ENCODE measurements around the gene ALKBH4. TPM values are rescaled to one million over a fixed set of nuclear protein-coding genes. Genes with fewer than 3 reads are reported as not detected.

The ALKBH4 gene
- total and polyA plus RNA-seq, 2 of the 8 experiments (the other 6 are each of a cell fraction or from before 2014, with no cell fraction given) = 10.2 to 16.6 TPM

DNA sequence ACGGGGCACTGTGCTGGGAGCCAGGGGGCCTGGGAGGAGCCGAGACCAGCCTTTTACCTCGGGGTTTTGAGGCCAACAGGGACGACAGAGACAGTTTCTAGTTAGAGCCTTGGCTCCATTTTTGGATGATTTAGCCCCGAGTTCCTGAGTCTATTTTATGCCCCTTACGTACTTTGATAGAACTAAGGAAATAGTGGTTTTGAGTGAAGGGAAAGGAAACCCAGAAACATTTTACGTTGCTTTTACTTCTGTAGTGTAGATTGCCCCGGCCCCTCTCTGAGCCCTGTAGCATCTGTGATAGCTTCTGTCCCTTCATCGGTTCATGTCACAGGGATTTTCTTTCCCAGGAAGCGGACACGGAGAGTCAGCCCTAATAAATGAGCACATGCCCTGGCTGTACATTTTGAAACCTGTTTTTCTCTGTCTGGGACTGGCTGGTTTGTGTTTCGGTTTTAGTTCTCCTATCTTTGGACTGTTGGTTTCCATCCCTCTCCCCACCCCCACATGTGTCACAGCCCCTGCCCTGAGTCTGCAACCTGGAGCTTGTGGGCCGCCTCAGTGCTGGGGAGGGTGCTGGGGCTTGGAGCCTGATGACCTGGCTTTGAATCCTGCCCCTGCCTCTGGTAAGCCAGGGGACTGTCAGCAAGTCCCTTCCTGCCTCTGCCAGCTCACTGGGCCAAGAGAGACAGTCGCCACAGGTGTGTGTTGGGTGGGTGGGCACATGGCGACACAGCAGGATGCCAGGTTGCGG lies 38.2 kb downstream of the ALKBH4 start:
- no peaks in the 10 kb centered on the region for H3K27me3 ChIP-seq (replicated peaks in 1 of 4; ENCODE audit: control insufficient read depth in 3 of 4, extremely low read depth in 1 of 4, insufficient read depth in 3 of 4, low read length in 3 of 4)
- H4K20me1 ChIP-seq (replicated peaks in 1 of 2; ENCODE audit: control insufficient read depth in 1 of 2, insufficient read depth in 2 of 2, low read length in 2 of 2) = peaks cover 3 to 4% of the 10 kb centered on the region in 2 experiments
- H2BK20ac ChIP-seq (ENCODE audit: low read length) = no peak overlapping the region
- CTCF ChIA-PET (ENCODE audit: partially characterized antibody) = interaction anchor here (0.8 to 1.9 kb wide), 3 partner anchors 11 to 22 kb away, joined by 3 to 4 read pairs (median 4); no protein-coding TSS in a partner anchor
- H4K5ac ChIP-seq (ENCODE audit: insufficient read length, low read depth, low read length) = no peak overlapping the region
- no peak overlapping the region for H2BK12ac ChIP-seq (ENCODE audit: low read depth, low read length)
- no peak overlapping the region for H3K27ac ChIP-seq (ENCODE audit: low read depth, low read length)
- H3K9ac ChIP-seq (replicated peaks in 1 of 4; ENCODE audit: extremely low read depth in 1 of 4, low read depth in 3 of 4, low read length in 3 of 4) = no peak overlapping the region
- no peak for FAIRE-seq
- no peak overlapping the region for H2BK120ac ChIP-seq (replicated peaks; ENCODE audit: low read depth, low read length)
- H3K4ac ChIP-seq (replicated peaks; ENCODE audit: insufficient read length, low read depth, low read length) = no peak overlapping the region
- no peak overlapping the region for H2BK15ac ChIP-seq (ENCODE audit: low read length)
- no peak overlapping the region for H3K56ac ChIP-seq (replicated peaks; ENCODE audit: insufficient read length, low read depth, low read length)
- no peak overlapping the region for H2AK5ac ChIP-seq (ENCODE audit: low read depth, low read length)
- H3K4me3 ChIP-seq (ENCODE audit: extremely low read depth in 1 of 4, insufficient read depth in 2 of 4, low read depth in 3 of 4, low read length in 4 of 4) = no peak overlapping the region
- H3K36me3 ChIP-seq (ENCODE audit: control insufficient read depth in 2 of 4, insufficient read depth in 4 of 4, low read length in 3 of 4) = peaks cover 0 to 12% (median 7%) of the 10 kb centered on the region in 4 experiments; a peak in 5 of 8 replicates
- H3K18ac ChIP-seq (ENCODE audit: extremely low read depth, low read length) = no peak overlapping the region
- H4K8ac ChIP-seq (ENCODE audit: extremely low read depth, insufficient read depth, low read length) = no peak overlapping the region
- H3K4me2 ChIP-seq (ENCODE audit: insufficient read depth in 1 of 2, low read depth in 2 of 2, low read length in 2 of 2) = no peak overlapping the region
- H3K9me3 ChIP-seq (ENCODE audit: insufficient read depth in 2 of 2, low read depth in 1 of 2, low read length in 1 of 2) = no peaks in the 10 kb centered on the region
- no peaks in the 10 kb centered on the region for H3K79me1 ChIP-seq (ENCODE audit: low read depth, low read length)
- H3K14ac ChIP-seq (ENCODE audit: insufficient read length) = no peak overlapping the region
- WGBS, 2 experiments (ENCODE audit: extremely low coverage in 1 of 2, insufficient coverage in 1 of 2, insufficient read length in 1 of 2, insufficient replicate concordance in 2 of 2, low coverage in 1 of 2, low lambda C conversion rate in 2 of 2, missing lambda C conversion rate in 1 of 2) = 90% methylated on average over 15 of the region's 16 CpGs; no CpG with 5 or more reads in 1 of the 2 experiments
- no peak for DNase-seq (ENCODE audit: low read depth in 1 of 2, low spot score in 2 of 2)
- peaks cover 0 to 14% (median 1%) of the 10 kb centered on the region in 4 experiments; a peak in 3 of 7 replicates for H3K4me1 ChIP-seq (replicated peaks in 1 of 4; ENCODE audit: control insufficient read depth in 3 of 4, insufficient read depth in 4 of 4, low read length in 3 of 4)
- no peak overlapping the region for H2AFZ ChIP-seq (ENCODE audit: low read length)
- H4K91ac ChIP-seq (replicated peaks; ENCODE audit: insufficient read length, low read length) = no peak overlapping the region
- no peaks in the 10 kb centered on the region for H3K23me2 ChIP-seq (ENCODE audit: low read depth, low read length)
- POLR2A ChIA-PET (ENCODE audit: partially characterized antibody) = interaction anchor here (1.1 to 9.5 kb wide), 3 partner anchors 8 to 13 kb away, joined by 6 to 49 read pairs (median 16); partner anchors contain the start of gene ORAI2
- no peak overlapping the region for H2BK5ac ChIP-seq (ENCODE audit: low read depth, low read length)
- no peak overlapping the region for H3K23ac ChIP-seq (ENCODE audit: insufficient read length)
- H3K79me2 ChIP-seq (ENCODE audit: control insufficient read depth in 1 of 2, insufficient read depth in 2 of 2, low read length in 2 of 2) = no peaks in the 10 kb centered on the region
- no peak for TF ChIP-seq FOSL1 (IDR thresholded peaks at IDR 0.05; ENCODE audit: insufficient read depth, low read depth, low read length)
- no peak for TF ChIP-seq KDM5A (IDR thresholded peaks at IDR 0.05; ENCODE audit: low read length)
- TF ChIP-seq RNF2 (IDR thresholded peaks at IDR 0.05; ENCODE audit: borderline replicate concordance, low read depth, low read length, missing control alignments, poor library complexity, severe bottlenecking) = no peak
- no peak for TF ChIP-seq CTBP2 (IDR thresholded peaks at IDR 0.05; ENCODE audit: borderline replicate concordance, insufficient read depth, insufficient read length, low read length)
- TF ChIP-seq RXRA (IDR thresholded peaks at IDR 0.05; ENCODE audit: insufficient read depth, low read depth, low read length) = no peak
- TF ChIP-seq, protein P1, sequence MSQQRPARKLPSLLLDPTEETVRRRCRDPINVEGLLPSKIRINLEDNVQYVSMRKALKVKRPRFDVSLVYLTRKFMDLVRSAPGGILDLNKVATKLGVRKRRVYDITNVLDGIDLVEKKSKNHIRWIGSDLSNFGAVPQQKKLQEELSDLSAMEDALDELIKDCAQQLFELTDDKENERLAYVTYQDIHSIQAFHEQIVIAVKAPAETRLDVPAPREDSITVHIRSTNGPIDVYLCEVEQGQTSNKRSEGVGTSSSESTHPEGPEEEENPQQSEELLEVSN (IDR thresholded peaks at IDR 0.05) = no peak
- TF ChIP-seq, protein P2, sequence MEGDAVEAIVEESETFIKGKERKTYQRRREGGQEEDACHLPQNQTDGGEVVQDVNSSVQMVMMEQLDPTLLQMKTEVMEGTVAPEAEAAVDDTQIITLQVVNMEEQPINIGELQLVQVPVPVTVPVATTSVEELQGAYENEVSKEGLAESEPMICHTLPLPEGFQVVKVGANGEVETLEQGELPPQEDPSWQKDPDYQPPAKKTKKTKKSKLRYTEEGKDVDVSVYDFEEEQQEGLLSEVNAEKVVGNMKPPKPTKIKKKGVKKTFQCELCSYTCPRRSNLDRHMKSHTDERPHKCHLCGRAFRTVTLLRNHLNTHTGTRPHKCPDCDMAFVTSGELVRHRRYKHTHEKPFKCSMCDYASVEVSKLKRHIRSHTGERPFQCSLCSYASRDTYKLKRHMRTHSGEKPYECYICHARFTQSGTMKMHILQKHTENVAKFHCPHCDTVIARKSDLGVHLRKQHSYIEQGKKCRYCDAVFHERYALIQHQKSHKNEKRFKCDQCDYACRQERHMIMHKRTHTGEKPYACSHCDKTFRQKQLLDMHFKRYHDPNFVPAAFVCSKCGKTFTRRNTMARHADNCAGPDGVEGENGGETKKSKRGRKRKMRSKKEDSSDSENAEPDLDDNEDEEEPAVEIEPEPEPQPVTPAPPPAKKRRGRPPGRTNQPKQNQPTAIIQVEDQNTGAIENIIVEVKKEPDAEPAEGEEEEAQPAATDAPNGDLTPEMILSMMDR (IDR thresholded peaks at IDR 0.05; ENCODE audit: control extremely low read depth in 1 of 3, insufficient read depth in 1 of 3, low read depth in 1 of 3, low read length in 3 of 3) = no peak
- TF ChIP-seq NRF1 (IDR thresholded peaks at IDR 0.05; ENCODE audit: low read depth, low read length) = no peak
